SH-SY5Y (cell line): ENCODE data around the gene MIEF1.

Experiments
- GATA2 ChIP-seq: IDR thresholded peaks from 2 replicates; pipeline ENCODE4 v1.6.1; 2011; ENCODE audit warnings: mild to moderate bottlenecking, low read depth, low read length
- GATA3 ChIP-seq: IDR thresholded peaks from 2 replicates; pipeline ENCODE4 v1.6.1; 2011; ENCODE audit warnings: low read depth, mild to moderate bottlenecking, low read length, moderate library complexity

The MIEF1 gene

GRCh38 chr22:39511226-39511625, 9.1 kb downstream of the MIEF1 start:
- no peak for TF ChIP-seq GATA2
- no peak for TF ChIP-seq GATA3

- TF ChIP-seq GATA3 (no peak), GATA2 (no peak)
These were observed 9.9 kb downstream of the MIEF1 start for GRCh38 chr22:39512026-39512425.

DNA sequence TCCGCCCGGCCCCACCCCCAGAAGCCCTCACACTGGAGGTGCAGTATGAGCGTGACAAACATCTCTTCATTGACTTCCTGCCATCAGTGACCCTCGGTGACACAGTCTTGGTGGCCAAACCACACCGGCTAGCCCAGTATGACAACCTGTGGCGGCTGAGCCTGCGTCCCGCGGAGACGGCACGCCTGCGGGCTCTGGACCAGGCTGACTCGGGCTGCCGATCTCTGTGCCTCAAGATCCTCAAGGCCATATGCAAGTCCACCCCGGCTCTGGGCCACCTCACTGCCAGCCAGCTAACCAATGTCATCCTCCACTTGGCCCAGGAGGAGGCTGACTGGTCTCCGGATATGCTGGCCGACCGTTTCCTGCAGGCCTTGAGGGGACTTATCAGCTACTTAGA, 11.7 kb downstream of the MIEF1 start:
- TF ChIP-seq GATA3 (no peak), GATA2 (no peak)

DNA sequence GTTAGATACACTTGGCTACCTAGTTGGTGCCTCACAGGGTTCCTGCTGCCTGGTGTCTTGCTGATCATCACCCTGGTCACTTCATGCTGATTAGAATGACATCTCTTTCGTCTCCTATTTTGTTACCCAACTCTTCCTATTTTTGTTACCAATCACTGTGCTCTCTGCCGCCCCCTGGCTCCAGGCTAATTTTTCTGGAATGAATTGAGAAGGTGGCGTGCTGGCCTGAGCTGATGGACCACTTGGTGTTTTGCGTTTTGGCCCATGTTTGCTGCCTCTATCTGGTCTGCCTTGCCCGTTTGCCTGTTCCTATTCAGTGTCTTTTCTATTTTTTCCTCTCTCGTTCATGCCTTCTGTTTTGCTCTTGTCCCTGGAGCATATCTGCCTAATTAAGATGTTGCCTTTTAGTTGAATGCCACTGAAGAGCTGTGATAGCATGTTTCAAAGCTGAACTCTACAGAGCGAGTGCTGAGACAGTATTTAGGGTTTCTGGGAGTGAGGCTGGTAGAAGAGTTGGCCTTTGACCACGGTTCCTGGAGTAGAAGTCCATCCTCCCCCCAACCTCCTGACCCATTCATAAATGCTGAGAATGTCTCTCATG, 12.4 kb downstream of the MIEF1 start:
- TF ChIP-seq GATA3: no peak
- no peak for TF ChIP-seq GATA2

DNA sequence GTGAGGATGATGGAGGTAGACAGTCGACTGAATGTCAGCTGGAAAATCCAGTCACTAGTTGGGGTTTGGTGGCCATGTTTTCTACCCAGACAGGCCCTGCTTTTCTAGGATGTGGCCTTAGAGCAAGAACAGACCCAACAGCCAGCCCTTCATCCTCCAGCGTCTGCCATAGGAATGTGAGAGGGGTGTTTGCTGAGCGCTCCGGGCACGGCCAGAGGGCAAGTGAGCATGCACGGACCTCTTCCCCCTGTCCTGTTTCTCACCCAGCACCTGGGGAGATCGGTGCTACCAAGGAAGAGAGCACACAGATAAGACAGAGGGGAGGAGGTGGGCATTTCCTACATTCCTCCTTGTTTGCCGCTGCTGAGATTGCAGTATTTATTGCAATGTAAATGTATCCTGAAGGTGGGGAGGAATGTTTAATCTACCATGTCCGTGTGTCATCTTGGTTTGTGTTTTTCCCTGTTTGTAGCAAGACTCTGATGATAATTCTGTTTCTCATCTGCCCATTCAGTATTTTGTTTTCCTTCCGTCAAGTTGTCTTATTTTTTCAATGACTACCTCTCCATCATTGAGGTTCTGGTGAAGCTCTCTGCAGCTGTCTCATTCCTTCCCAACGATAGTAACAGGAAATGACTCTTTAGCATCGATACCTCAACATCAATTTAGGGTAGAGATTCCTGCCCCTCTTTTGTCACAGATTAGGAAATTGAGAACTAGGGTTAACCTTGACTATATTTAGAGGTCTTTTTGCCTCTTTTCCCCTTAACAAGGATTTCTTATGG, 13.4 kb downstream of the MIEF1 start:
- no peak for TF ChIP-seq GATA2
- no peak for TF ChIP-seq GATA3

GRCh38 chr22:39517470-39517869, 15.4 kb downstream of the MIEF1 start:
- TF ChIP-seq GATA2 (no peak), GATA3 (no peak)

GRCh38 chr22:39518144-39518786, 16.2 kb downstream of the MIEF1 start:
- no peak for TF ChIP-seq GATA3
- TF ChIP-seq GATA2: no peak

DNA sequence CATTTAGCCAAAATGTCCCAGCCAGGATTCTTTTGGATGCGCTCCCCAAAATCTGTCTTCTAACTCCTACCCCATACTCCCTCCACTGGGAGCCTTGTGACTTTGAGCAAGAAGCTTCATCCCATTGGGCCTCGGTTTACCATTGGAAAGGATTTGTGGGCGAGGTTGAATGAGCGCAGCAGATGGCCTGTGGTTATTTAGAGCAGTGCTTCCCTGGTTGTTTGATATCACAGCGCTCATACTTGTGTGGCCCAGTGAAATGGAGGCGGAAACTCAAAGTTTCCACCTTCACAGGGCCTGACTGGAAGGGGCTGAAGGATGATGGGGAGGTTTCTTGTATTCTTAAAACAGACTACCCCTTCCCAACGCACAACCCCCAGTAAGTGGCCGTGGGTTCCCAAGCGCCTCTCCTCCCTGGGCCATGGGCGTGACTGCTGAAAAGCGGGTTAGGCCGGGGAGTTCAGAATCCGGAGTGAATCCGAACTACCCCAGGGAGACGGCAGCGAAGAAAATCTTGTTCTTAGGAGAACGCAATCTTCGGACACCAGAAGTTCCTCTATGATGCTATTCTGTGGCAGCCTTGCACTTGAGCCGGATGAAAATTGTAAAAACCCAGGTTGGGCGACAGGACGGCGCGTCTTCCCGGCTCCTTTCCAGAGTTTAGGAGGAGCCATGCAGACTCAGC, 17.0 kb downstream of the MIEF1 start:
- TF ChIP-seq GATA2 (no peak), GATA3 (no peak)

DNA sequence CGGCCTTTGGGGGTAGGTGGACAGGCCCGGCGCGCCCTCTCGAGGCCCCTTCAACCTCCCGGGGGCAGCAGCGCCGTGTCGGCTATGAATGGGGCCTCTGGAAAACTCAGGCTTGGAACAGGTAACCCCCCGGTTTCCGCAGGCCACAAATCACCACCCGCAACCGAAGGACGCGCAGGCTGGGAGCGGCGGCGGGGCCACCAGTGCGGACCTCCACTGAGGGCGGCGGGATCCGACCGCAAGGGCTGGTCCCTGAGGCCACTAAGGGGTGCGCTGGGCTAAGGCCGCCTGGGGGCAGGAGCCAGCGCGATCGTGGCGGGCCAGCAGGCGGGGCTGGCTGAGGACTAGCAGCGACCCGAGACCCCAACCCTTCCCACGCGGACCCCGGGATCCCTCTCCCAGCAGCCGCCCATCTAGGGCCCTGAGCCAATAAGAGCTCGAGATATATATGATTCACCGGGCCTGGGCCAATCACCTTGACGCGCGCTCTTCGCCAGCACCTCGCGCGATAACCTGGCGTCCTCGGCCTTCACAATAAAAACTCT, 17.7 kb downstream of the MIEF1 start:
- no peak for TF ChIP-seq GATA3
- no peak for TF ChIP-seq GATA2

DNA sequence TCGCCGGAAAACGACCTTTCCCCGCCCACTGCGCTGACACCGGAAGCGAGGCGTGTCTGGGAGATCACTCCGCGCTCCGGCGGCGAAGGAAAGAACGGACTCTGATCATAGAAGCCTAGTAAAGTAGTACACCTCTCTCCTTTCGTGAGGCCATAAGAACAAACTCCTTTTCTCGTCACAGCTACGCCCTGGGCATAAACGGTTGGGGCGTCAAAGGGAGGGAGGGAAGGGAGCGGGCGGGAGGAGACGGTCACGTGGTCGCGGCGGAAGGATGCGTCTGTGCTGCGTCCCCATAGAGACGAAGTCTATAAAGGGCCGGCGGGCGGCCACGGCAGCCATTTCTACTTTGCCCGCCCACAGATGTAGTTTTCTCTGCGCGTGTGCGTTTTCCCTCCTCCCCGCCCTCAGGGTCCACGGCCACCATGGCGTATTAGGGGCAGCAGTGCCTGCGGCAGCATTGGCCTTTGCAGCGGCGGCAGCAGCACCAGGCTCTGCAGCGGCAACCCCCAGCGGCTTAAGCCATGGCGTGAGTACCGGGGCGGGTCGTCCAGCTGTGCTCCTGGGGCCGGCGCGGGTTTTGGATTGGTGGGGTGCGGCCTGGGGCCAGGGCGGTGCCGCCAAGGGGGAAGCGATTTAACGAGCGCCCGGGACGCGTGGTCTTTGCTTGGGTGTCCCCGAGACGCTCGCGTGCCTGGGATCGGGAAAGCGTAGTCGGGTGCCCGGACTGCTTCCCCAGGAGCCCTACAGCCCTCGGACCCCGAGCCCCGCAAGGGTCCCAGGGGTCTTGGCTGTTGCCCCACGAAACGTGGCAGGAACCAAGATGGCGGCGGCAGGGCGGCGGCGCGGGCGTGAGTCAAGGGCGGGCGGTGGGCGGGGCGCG, 18.4 kb downstream of the MIEF1 start, which contains the start of gene ATF4:
Gene ATF4, plus strand, starts transcription at position 337 of the 880 bp plus-strand sequence. CDS start 884 bp downstream, outside the sequence.
- TF ChIP-seq GATA3 (no peak), GATA2 (no peak)

GRCh38 chr22:39522567-39523300, 20.6 kb downstream of the MIEF1 start:
- TF ChIP-seq GATA2: no peak

GRCh38 chr22:39524089-39524752, 22.1 kb downstream of the MIEF1 start:
- TF ChIP-seq GATA3: no peak
- no peak for TF ChIP-seq GATA2
